GM23248 (cell line): ENCODE measurements around the gene TRAPPC12. TPM values are rescaled to one million over a fixed set of nuclear protein-coding genes. Genes with fewer than 3 reads are reported as not detected.

ENCODE experiments used
- DNase-seq: peaks from one replicate; pipeline ENCODE4 v3.0.0-alpha.2; 2015
- H2AFZ ChIP-seq: fragments of 200-600 bp; sonication (generic); 2 replicates; pipeline ENCODE4 v1.6.1; 2016; ENCODE audit warnings: antibody characterized with exemption
- H3F3A ChIP-seq: fragments of 200-600 bp; sonication (generic); 2 replicates; pipeline ENCODE4 v1.6.1; 2016; ENCODE audit warnings: mild to moderate bottlenecking, antibody characterized with exemption, mixed run types; ENCODE audit not compliant: insufficient read depth
- H3K27ac ChIP-seq: fragments of 200-600 bp; sonication (generic); 2 replicates; pipeline ENCODE4 v1.5.1; 2016; ENCODE audit warnings: mild to moderate bottlenecking
- H3K27me3 ChIP-seq: fragments of 200-600 bp; sonication (generic); replicated peaks from 2 replicates; pipeline ENCODE4 v1.6.1; 2016; ENCODE audit warnings: mild to moderate bottlenecking; ENCODE audit not compliant: insufficient read depth
- H3K36me3 ChIP-seq: fragments of 200-600 bp; sonication (generic); 2 replicates; pipeline ENCODE4 v1.6.1; 2016; ENCODE audit warnings: low read depth, mild to moderate bottlenecking
- H3K4me1 ChIP-seq: fragments of 200-600 bp; sonication (generic); 2 replicates; pipeline ENCODE4 v1.6.1; 2016; ENCODE audit warnings: mild to moderate bottlenecking; ENCODE audit not compliant: insufficient read depth
- H3K4me2 ChIP-seq: fragments of 200-600 bp; sonication (generic); one replicate; pipeline ENCODE4 v1.6.1; 2016; ENCODE audit warnings: mild to moderate bottlenecking; ENCODE audit not compliant: unreplicated experiment
- H3K4me3 ChIP-seq: fragments of 200-600 bp; sonication (generic); 2 replicates; pipeline ENCODE4 v1.5.1; 2016; ENCODE audit warnings: mild to moderate bottlenecking
- H3K79me2 ChIP-seq: fragments of 200-600 bp; sonication (generic); 2 replicates; pipeline ENCODE4 v1.6.1; 2016; ENCODE audit warnings: mild to moderate bottlenecking; ENCODE audit not compliant: insufficient read depth
- H3K9ac ChIP-seq: fragments of 200-600 bp; sonication (generic); 2 replicates; pipeline ENCODE4 v1.6.1; 2016; ENCODE audit warnings: mild to moderate bottlenecking
- H3K9me2 ChIP-seq: fragments of 200-600 bp; sonication (generic); 2 replicates; pipeline ENCODE4 v1.6.1; 2016; ENCODE audit warnings: mixed run types, mild to moderate bottlenecking, moderate library complexity; ENCODE audit not compliant: insufficient read depth
- H3K9me3 ChIP-seq: fragments of 200-600 bp; sonication (generic); one replicate; pipeline ENCODE4 v1.6.1; 2017; ENCODE audit warnings: low read depth
- H4K20me1 ChIP-seq: fragments of 200-600 bp; sonication (generic); 2 replicates; pipeline ENCODE4 v1.6.0; 2016; ENCODE audit not compliant: insufficient read depth
- EZH2 ChIP-seq: fragments of 200-600 bp; sonication (generic); IDR thresholded peaks from 2 replicates; pipeline ENCODE4 v1.6.1; 2018; ENCODE audit warnings: antibody characterized with exemption, mild to moderate bottlenecking; ENCODE audit not compliant: insufficient read depth, poor library complexity, severe bottlenecking
- EZH2phosphoT487 ChIP-seq: fragments of 200-600 bp; sonication (generic); IDR thresholded peaks from 2 replicates; pipeline ENCODE4 v1.6.1; 2018; ENCODE audit warnings: antibody characterized with exemption, moderate library complexity, mild to moderate bottlenecking, low read depth; ENCODE audit not compliant: insufficient read depth
- WGBS, 2 experiments: methylation state at CpG; one replicate each; pipeline ENCODE4 v1.1.6; 2015 to 2017; ENCODE audit warnings: low lambda C conversion rate in 2 of 2, low coverage in 1 of 2; ENCODE audit errors: missing lambda C conversion rate in 2 of 2; 5-methylcytosine and 5-hydroxymethylcytosine counted together
- in situ Hi-C: fragments of 300-500 bp; cut with MboI; formaldehyde crosslinking; loops from 2 replicates; pipeline ENCODE4 v1.15.0; 2020
- polyA plus RNA-seq: library from polyadenylated mRNA; unstranded; fragments of >200 nt; fragmentation: Nextera tagmentation; extraction: Ambion mirVana; gene quantifications from 2 replicates; pipeline ENCODE4 v1.2.1, GENCODE V29; 2016
- total RNA-seq: library from RNA; depleted of rRNA; stranded (reverse); fragments of >200 nt; shearing (Covaris generic); gene quantifications from 2 replicates; pipeline ENCODE4 v1.2.3, GENCODE V29; 2014

Gene TRAPPC12
- total and polyA plus RNA-seq, 2 experiments from 2014 or later, result 29.3 to 48.1 TPM

- Histone ChIP-seq H3K9me2 (no peaks in the 10 kb centered on the region), H3K9ac (no peak overlapping the region), H3K4me1 (no peaks in the 10 kb centered on the region), H3K4me2 (no peak overlapping the region), H2AFZ (no peak overlapping the region), H3K27ac (no peak overlapping the region), H3K36me3 (no peaks in the 10 kb centered on the region), H3K9me3 (no peaks in the 10 kb centered on the region), H3F3A (no peaks in the 10 kb centered on the region), H3K27me3 (no peaks in the 10 kb centered on the region), H3K4me3 (no peak overlapping the region), H4K20me1 (no peaks in the 10 kb centered on the region), H3K79me2 (no peaks in the 10 kb centered on the region)
- in situ Hi-C loops, result no loop called here
- DNase-seq, result no peak
- TF ChIP-seq EZH2phosphoT487 (no peak), EZH2 (no peak)
- WGBS, 2 experiments, result 96 to 98% methylated on average over 6 of the region's 6 CpGs
Measured at GRCh38 chr2:3344897-3345296, 34.6 kb upstream of the TRAPPC12 start.

DNA sequence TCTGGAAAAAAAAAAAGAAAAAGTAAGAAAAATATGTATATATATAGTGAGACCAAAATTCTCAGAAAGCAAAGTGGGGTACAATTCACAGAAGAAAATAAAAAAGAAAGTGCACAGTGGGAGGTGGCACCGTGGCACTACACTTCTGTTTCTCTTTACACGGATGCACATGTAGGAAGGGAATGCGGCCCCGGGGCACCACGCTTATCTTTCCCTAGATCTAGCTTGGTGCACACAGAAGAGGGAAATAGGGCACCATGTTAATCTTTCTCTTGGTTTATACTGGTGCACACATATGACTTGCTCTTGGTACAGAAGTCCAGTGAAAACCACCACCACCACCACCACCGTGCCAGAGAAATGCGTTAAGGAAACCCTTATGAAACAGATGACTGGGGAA is 33.9 kb upstream of the TRAPPC12 start:
- Histone ChIP-seq H3K9me2 (no peaks in the 10 kb centered on the region), H3K27ac (no peak overlapping the region), H4K20me1 (no peaks in the 10 kb centered on the region), H3K4me1 (no peaks in the 10 kb centered on the region), H3K9me3 (no peaks in the 10 kb centered on the region), H3K27me3 (no peaks in the 10 kb centered on the region), H3K4me3 (no peak overlapping the region), H3K4me2 (no peak overlapping the region), H3K79me2 (no peaks in the 10 kb centered on the region), H3F3A (no peaks in the 10 kb centered on the region), H3K9ac (no peak overlapping the region), H2AFZ (no peak overlapping the region), H3K36me3 (no peaks in the 10 kb centered on the region)
- TF ChIP-seq EZH2, result no peak
- no peak for TF ChIP-seq EZH2phosphoT487
- in situ Hi-C loops, result no loop called here
- 97 to 98% methylated on average over 7 of the region's 7 CpGs for WGBS, 2 experiments
- DNase-seq, result no peak

GRCh38 chr2:3348767-3349166 is 30.7 kb upstream of the TRAPPC12 start:
- Histone ChIP-seq H4K20me1 (no peaks in the 10 kb centered on the region), H3K36me3 (0 out of 2 replicates have a peak, but pooled peaks cover 5% of the 10 kb centered on the region), H3F3A (no peaks in the 10 kb centered on the region), H3K4me1 (no peaks in the 10 kb centered on the region), H3K9me3 (no peaks in the 10 kb centered on the region), H3K9me2 (no peaks in the 10 kb centered on the region), H3K9ac (no peak overlapping the region), H2AFZ (no peak overlapping the region), H3K79me2 (no peaks in the 10 kb centered on the region), H3K4me3 (no peak overlapping the region), H3K27ac (no peak overlapping the region), H3K4me2 (no peak overlapping the region), H3K27me3 (no peaks in the 10 kb centered on the region)
- no peak for TF ChIP-seq EZH2phosphoT487
- TF ChIP-seq EZH2, result no peak
- 95 to 97% methylated on average over 12 of the region's 12 CpGs for WGBS, 2 experiments
- in situ Hi-C loops, result no loop called here
- peak; percentile 4 for DNase-seq

DNA sequence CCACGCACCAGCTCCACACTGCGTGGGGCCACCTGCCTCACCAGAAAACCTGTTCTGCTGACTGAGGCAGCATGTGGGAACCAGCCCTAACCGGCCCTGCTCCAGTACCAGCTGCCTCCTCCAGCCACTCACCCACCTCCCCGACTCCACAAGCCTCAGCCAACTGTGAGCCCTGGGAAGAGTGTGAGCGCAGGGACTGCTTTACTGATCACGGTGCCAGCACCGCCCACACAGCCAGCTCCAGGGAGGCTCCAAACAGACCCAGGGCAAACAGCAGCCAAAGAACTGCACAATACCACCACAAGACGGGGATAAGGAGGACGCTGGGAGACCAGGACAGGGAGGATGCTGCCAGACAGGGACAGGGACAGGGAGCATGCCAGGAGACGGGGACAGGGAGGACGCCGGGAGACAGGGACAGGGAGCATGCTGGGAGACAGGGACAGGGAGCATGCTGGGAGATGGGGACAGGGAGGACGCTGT is 30.2 kb upstream of the TRAPPC12 start:
- in situ Hi-C loops, result no loop called here
- peak overlapping the region; percentile 39; the same call in 1 of the 2 replicates for H3K4me3 ChIP-seq
- peak overlapping the region; percentile 39; the same call in 1 of the 2 replicates for H2AFZ ChIP-seq
- H4K20me1 ChIP-seq, result no peaks in the 10 kb centered on the region
- no peak for TF ChIP-seq EZH2
- TF ChIP-seq EZH2phosphoT487, result no peak
- H3K27me3 ChIP-seq, result no peaks in the 10 kb centered on the region
- WGBS, 2 experiments, result 24 to 32% methylated on average over 12 to 13 of the region's 13 CpGs
- H3K4me1 ChIP-seq, result no peaks in the 10 kb centered on the region
- H3K9me3 ChIP-seq, result no peaks in the 10 kb centered on the region
- peak; percentile 63 for DNase-seq
- H3K36me3 ChIP-seq, result 0 out of 2 replicates have a peak, but pooled peaks cover 6% of the 10 kb centered on the region
- no peaks in the 10 kb centered on the region for H3K79me2 ChIP-seq
- no peaks in the 10 kb centered on the region for H3K9me2 ChIP-seq
- no peaks in the 10 kb centered on the region for H3F3A ChIP-seq
- H3K9ac ChIP-seq, result no peak overlapping the region
- H3K4me2 ChIP-seq, result peak overlapping the region; percentile 28
- no peak overlapping the region for H3K27ac ChIP-seq
